AG04450 (cell line): ENCODE data around the gene FOXN1. TPM values are rescaled to one million over a fixed set of nuclear protein-coding genes. Genes with fewer than 3 reads are reported as not detected.
A peak's percentile ranks its signal among the peaks of the same experiment; 100 is the strongest.

Source experiments
- CTCF ChIA-PET: fragments of 300-600, 350-600 bp; formaldehyde crosslinking; extraction: SDS; loops from one replicate; lab custom pipeline; 2022; ENCODE audit warnings: antibody characterized with exemption, inconsistent platforms; lab: Charles Lee
- POLR2A ChIA-PET: fragments of 350-600 bp; formaldehyde crosslinking; extraction: SDS; loops from one replicate; lab custom pipeline; 2021; ENCODE audit warnings: antibody characterized with exemption, inconsistent platforms; lab: Yijun Ruan, JAX
- DNase-seq: peaks from one replicate; pipeline ENCODE4 v3.0.0-alpha.2; 2011; ENCODE audit warnings: low read depth, low spot score
- H3K27ac ChIP-seq: one replicate; pipeline ENCODE4 v1.5.1; 2012; ENCODE audit warnings: low read depth, low read length, control low read depth
- H3K27me3 ChIP-seq: one replicate; pipeline ENCODE4 v1.6.0; 2012; ENCODE audit warnings: low read length; ENCODE audit not compliant: control insufficient read depth, insufficient read depth
- H3K4me3 ChIP-seq: 2 replicates; pipeline ENCODE4 v1.5.1; 2011; ENCODE audit warnings: mild to moderate bottlenecking, low read depth, low read length, control low read depth
- H3K9me3 ChIP-seq: 2 replicates; pipeline ENCODE4 v1.5.1; 2012; ENCODE audit warnings: low read length; ENCODE audit not compliant: control insufficient read depth, insufficient read depth
- polyA plus RNA-seq: library from polyadenylated mRNA; depleted of rRNA; stranded (reverse); fragments of >200 nt; gene quantifications from 2 replicates; pipeline ENCODE4 v1.2.3, GENCODE V29; 2011
- TF ChIP-seq, protein P1 (sequence below): IDR thresholded peaks from 2 replicates; pipeline ENCODE4 v1.5.1; 2011; ENCODE audit warnings: low read depth, low read length, control low read depth, inconsistent platforms

The FOXN1 gene
- polyA plus RNA-seq, 1 experiment = not detected

DNA sequence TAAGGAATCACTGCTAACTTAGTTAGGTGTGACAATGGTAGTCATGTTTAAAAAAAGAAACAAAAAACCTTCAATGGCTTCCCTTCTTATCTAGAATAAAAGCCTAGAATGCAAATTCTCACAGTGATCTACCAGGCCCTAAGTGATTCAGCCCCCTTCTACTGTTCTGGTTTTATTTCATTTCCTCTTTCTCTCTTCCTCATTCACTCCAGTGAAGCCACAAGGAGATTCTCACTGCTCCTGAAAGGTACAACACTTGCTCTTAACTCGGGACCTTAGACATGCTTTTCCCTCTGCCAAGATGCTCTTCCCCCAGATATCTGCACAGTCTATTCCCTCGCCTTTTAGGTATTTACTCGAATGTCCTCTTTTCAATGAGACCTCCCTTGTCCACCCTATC lies 61.5 kb downstream of the FOXN1 start:
- Histone ChIP-seq H3K27ac (no peak overlapping the region), H3K4me3 (no peak overlapping the region), H3K27me3 (no peaks in the 10 kb centered on the region), H3K9me3 (no peaks in the 10 kb centered on the region; the same call in 1 of the 2 replicates)
- TF ChIP-seq, protein P1, sequence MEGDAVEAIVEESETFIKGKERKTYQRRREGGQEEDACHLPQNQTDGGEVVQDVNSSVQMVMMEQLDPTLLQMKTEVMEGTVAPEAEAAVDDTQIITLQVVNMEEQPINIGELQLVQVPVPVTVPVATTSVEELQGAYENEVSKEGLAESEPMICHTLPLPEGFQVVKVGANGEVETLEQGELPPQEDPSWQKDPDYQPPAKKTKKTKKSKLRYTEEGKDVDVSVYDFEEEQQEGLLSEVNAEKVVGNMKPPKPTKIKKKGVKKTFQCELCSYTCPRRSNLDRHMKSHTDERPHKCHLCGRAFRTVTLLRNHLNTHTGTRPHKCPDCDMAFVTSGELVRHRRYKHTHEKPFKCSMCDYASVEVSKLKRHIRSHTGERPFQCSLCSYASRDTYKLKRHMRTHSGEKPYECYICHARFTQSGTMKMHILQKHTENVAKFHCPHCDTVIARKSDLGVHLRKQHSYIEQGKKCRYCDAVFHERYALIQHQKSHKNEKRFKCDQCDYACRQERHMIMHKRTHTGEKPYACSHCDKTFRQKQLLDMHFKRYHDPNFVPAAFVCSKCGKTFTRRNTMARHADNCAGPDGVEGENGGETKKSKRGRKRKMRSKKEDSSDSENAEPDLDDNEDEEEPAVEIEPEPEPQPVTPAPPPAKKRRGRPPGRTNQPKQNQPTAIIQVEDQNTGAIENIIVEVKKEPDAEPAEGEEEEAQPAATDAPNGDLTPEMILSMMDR = no peak
- DNase-seq = no peak
- ChIA-PET CTCF (no interaction called here), POLR2A (no interaction called here)

DNA sequence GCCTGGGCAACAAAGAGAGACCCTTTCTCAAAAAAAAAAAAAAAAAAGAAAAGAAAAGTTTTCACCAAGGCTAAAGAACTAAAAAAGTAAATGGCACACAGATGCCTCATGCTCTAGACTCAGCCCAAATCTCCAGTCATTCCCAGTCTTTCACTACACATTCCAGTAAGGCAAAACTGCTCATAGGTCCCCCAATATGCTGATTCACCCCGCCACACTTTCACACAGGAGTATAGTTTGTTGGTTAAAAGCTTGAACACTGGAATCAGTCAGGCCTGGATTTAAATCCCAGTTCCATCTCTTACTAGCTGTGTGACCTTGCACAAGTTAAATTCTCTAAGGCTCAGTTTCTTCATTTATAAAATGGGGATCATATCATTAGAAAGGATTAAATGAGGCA lies 63.3 kb downstream of the FOXN1 start:
- ChIA-PET POLR2A (no interaction called here), CTCF (interaction anchor here (0.7 kb wide), 1 partner anchor 1285 kb away, joined by 6 read pairs; no protein-coding TSS in a partner anchor)

DNA sequence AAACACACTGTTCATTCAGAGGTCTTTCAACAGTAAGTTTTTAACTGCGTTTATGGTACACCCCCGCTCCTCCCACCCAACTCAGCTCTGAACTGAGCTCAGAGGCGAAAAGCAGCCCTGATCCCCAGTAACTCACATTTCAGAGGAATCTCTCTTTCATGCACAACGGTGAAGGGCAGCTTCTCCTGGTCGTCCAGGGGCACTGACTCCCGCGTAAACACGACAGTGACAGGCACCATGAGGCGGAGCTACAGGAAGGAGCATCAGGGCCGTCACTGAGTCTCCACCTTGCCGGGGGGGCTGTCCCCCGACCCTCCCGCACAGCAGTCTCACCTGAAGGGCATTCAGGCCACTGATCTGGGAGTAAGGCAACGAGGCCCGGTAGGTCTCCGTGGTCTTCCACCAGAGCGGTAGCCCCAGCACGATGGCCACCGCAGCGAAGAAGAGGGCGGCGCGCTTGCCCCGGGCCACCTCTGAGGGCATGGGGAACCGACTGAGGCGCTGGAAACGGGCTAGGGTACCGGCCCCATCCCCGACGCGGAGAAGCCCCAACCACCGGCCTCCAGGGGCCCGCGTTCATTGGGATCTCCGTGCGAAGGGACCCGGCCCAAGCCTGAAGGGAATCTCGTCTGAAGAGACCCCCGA lies 64.7 kb downstream of the FOXN1 start:
- Histone ChIP-seq H3K27me3 (no peaks in the 10 kb centered on the region), H3K27ac (no peak overlapping the region), H3K4me3 (peak overlapping the region; percentile 99), H3K9me3 (no peaks in the 10 kb centered on the region; the same call in 1 of the 2 replicates)
- no peak for DNase-seq
- TF ChIP-seq, protein P1 = no peak
- ChIA-PET CTCF (no interaction called here), POLR2A (interaction anchor here (1.0 to 1.9 kb wide), 2 partner anchors 17 to 74 kb away, joined by 3 to 10 read pairs; partner anchors contain the start of genes BLTP2 and UNC119)

More for the DNA sequence above, 63.3 kb downstream of the FOXN1 start:
- Histone ChIP-seq H3K9me3 (no peaks in the 10 kb centered on the region; the same call in 1 of the 2 replicates), H3K27ac (no peak overlapping the region), H3K27me3 (no peaks in the 10 kb centered on the region), H3K4me3 (no peak overlapping the region)
- no peak for DNase-seq
- TF ChIP-seq, protein P1 = no peak

DNA sequence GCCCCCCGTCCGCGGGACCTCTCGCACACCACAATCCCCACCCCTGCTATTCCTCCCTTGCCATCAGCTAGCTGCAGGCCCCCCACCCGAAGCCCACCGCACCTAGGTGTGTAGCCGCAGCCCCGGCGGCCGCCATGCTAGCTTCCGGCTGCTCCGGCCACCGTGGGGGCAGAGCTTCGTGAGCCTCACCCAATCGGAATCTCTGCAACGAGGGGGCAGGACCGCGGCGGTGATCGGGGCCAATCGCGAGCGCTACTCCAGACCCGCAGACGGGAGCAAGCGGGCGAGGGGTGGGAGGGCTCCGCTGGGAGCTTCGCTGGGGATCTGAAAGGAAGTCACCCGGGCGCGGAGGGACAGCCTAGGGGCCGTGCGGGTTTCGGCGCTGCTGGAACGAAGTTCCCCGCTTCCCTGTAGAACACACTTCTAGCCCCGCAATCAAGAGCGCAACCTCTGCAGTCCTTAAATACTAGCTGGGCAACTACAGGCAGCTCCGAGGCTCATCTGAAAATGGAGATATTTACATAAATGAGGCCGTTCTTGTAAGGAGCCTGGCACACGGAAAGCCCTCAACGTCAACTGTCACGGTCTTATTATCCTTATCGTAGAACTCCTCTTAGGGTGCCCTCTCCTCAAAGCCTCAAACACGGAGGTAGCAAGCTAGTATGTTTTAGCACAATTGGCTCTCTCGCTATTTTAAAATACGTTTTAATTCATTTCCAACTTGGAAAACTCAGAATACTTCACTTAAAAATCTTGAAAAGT lies 65.4 kb downstream of the FOXN1 start, which contains the start of gene PIGS:
TSS of gene PIGS (minus strand) at position 164 of the 762 bp plus-strand sequence. CDS start at position 136, 28 bp downstream.
- DNase-seq = peak; percentile 66
- CTCF ChIA-PET = interaction anchor here (1.0 kb wide), 1 partner anchor 24 kb away, joined by 3 read pairs; no protein-coding TSS in a partner anchor
- Histone ChIP-seq H3K4me3 (peak within 1 kb of the TSS; percentile 99), H3K9me3 (no peaks in the 10 kb centered on the region; the same call in 1 of the 2 replicates), H3K27ac (no peak within 1 kb of the TSS), H3K27me3 (no peaks in the 10 kb centered on the region)
- POLR2A ChIA-PET = interaction anchor here (0.9 to 1.9 kb wide), 4 partner anchors 10 to 74 kb away, joined by 3 to 10 read pairs (median 3); partner anchors contain the start of genes BLTP2 and UNC119
- TF ChIP-seq, protein P1 = no peak
